ENCODE data around the gene HABP2.

The HABP2 gene

GRCh38 chr10:113552701-113553100 lies at the start of gene HABP2:
Gene HABP2 (plus strand): TSS chr10:113553053. CDS start chr10:113553122, 69 bp downstream.
- DNase-seq = no peak

- DNase-seq = no peak
These were observed 48.9 kb upstream of the HABP2 start for GRCh38 chr10:113503930-113504329.

DNA sequence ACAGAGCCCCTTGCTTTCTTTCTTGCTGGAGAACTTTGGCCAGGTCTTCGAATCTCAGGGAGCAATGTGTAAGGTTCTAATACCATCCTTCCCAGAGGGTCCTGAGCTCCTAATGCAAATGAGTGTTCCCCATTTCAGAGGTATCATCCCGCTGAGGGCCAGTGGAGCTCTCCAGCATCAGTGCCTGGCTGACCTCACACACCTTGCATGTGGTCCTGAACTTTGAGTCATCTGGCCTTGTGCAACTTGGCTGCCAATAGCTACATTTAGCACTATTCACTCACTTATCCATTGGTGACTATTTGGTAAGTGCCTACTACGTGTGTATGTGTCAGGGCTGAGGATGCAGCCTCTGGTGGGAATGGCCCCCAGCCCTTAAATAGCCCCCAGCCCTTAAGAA lies 48.4 kb upstream of the HABP2 start:
- DNase-seq = no peak

GRCh38 chr10:113506476-113506875 lies 46.4 kb upstream of the HABP2 start:
- no peak for DNase-seq

GRCh38 chr10:113511419-113511818 lies 41.4 kb upstream of the HABP2 start:
- DNase-seq = no peak

- no peak for DNase-seq
These were observed 37.7 kb upstream of the HABP2 start for GRCh38 chr10:113515161-113515560.

- no peak for DNase-seq
These were observed 37.3 kb upstream of the HABP2 start for GRCh38 chr10:113515601-113516000.

DNA sequence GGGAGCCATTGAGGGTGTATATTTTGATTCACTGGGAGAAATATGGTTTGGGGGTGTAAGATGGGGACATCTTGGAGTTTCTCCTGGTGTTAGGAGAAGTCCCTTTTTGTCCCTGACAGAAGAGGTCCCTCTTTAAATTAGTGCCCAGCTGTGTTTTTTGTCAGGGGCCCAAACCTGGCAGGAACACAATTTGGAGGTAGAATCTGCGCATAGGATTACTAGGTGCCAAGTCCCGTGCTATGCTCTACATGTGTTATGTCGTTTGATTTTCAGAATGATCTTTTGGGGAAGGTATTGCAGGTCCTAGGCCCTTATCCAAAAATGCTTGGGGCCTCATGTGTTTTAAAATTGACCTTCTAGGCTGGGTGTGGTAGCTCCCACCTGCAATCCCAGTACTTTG lies 36.8 kb upstream of the HABP2 start:
- no peak for DNase-seq

- DNase-seq = no peak
These were observed 35.5 kb upstream of the HABP2 start for GRCh38 chr10:113517165-113517900.

DNA sequence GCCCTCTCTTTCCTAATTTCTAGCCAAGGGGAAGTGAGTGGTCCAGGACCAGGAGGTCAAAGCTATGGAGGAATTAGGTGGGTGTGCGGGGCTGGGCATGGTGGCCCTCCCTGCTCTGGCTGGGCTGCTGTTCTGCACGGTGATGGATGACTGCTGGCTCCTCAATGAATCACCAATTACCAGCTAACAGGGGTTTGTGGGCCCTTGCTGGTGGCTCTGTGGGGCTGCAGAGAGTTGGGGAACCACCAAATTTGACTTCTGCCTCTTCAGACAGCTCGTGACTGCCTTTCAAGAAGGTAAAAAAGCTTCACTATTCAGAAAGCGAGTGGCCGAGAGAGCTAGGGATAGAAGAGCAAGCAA lies 35.0 kb upstream of the HABP2 start:
- no peak for DNase-seq

GRCh38 chr10:113518415-113518814 lies 34.4 kb upstream of the HABP2 start:
- no peak for DNase-seq

- DNase-seq = no peak
These were observed 33.8 kb upstream of the HABP2 start for GRCh38 chr10:113518816-113519591.

- DNase-seq = no peak
These were observed 33.2 kb upstream of the HABP2 start for GRCh38 chr10:113519681-113520115.

DNA sequence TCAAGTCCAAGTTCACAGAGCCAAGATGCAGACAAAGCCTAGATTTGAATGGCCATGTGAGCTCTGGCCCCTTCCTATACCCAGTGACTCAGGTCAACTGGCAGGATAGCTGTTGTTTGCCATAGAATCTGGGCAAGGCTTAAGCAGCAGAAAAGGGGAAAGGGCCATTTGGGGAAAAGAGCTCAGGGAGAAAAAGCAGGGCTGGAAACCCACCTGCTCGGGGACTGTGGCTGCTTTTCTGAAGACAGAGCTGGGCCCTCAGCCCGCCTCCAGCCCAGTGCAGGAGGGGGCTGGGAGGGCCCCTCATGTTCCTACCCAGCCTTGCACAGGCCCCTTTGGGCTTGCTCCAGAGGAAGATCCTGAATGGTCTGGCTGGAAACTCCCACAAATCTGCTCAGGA lies 32.6 kb upstream of the HABP2 start:
- DNase-seq = no peak

GRCh38 chr10:113520690-113521474 lies 32.0 kb upstream of the HABP2 start:
- peak; percentile 12 to 16 for DNase-seq

DNA sequence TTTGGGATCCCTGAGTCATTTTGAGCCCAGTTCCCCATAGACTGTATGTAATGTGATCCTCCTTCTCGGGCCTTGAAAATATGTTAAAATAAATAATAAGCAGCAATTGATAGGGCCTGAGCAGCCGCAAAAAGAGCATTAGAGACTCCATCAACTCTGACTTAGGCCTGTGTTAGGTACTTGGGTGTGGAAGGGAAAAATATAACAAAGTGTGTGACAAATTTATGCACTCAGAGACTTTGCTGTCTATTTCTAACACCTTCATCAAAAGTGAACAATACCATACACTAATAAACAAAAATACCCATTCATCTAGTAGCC lies 31.4 kb upstream of the HABP2 start:
- DNase-seq = no peak

GRCh38 chr10:113522460-113522859 lies 30.4 kb upstream of the HABP2 start:
- no peak for DNase-seq

DNA sequence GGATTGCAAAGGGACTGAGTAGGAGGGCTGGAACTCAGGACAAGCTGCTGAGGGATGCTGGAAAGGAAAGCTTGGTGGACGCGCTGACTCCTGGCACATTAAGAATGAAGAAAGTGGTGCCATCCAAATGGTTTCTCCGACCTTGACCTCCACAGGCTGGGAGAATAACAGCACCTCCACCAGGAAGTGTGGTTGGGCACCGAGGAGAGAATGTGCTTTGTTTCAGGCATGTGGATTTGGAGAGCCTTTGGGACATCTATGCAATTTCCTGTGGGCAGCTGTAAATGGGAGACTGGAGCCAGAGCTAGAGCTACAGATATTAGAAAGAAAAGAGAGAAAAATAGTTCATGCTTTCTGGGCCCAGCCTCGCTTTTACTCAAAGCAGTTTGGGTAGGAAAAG lies 29.8 kb upstream of the HABP2 start:
- DNase-seq = no peak

DNA sequence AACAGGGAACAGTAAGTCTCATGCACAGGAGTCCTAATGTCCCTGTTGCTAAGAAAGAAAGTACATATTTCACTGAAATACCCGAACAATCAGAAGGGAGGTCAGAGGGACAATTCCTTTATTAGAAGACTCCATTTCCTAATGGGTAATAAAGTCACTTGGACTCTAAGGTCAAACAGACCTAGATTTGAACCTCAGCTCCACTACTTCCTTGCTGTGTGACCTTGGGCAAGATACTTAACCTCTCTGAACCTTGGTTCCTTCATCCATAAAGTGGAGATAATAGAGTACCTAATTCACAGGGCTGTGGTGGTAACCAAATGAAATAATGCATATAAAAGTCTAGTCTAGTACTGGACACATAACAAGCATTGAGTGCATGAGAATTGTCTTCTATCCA lies 29.2 kb upstream of the HABP2 start:
- no peak for DNase-seq

DNA sequence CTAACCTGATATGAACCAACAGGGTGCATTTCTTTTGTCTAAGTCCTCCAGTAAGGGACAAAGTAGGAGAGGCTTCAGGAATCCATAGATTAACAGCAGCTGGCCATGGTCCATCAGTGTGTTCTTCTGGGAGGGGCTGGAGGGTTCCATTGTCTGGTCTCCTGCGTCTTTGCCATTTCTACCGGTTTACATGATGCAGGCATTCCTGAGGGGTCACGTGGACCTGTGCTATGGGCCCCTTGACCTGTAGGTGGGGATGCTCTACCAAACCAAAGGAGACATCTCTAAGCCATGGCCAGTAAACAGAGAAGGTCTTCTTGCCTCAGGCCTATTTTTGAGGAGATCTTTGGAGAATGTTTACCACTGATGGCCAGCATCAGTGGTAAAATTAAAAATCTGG lies 28.7 kb upstream of the HABP2 start:
- no peak for DNase-seq

DNA sequence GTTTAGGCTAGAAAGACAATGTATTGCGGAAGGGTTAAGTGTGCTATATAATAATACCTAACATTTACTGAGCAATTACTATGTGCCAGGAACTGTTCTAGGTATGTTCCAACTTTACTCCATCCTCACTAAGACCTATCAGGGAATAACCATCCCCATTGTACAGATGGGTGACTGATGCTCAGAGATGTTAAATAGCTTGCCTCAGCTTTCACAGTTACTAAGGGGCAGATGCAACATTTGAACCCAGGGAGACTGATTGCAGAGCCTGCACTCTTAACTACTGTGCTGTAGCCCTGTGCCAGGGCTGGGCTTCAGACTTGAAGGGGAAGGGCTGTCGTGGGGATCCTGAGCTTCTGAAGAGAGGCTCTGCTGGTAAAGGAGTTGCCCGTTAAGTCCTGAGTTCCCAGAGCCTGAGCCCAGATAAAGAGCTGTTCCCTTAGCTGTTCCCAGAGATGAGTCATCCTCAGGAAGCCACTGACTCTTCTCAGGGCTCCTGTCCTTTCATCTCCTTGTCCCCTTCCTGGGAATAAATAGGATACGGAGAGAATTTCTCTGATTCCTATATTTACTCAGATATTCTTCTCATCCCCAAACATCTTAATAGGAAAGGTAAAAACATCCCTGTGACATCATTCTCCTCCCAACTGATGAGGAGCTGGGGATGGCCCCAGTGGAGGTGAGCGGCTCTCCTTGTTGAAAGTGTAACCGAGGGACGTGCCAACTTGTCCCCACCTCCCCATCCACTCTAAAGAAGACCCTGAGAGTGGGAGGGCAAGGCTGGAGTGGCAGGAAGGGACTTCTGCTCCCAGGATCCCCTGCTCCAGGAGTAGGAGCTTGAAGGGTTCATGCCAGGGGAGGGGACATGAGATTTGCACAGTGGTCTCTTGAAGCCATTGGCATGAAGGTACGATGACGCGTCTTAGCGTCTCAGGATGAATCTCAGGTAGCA lies 28.0 kb upstream of the HABP2 start:
- DNase-seq = no peak

DNA sequence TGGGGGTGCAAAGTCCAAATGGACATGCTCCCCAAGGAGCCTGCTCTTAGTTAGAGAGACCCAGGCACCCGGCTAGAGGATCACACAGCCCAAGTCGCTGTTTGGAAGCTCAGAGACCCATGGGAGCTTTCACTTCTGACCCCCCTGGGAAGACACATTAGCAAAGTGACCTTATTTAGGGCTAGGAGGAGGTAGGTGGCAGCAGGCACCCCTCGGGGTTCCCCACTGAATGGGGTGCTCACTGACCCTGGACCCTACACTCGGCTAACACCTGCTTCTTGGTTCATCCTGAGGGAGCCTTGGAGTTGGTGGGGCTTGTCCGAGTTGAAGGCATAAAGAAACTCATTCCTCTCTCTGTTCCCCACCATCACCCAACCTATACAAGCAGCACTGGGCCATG lies 27.1 kb upstream of the HABP2 start:
- DNase-seq = no peak
